Stomach (tissue), 9 donors: ENCODE data around the gene ZFP36. TPM values are rescaled to one million over a fixed set of nuclear protein-coding genes. Genes with fewer than 3 reads are reported as not detected.
A peak's percentile ranks its signal among the peaks of the same experiment; 100 is the strongest.

Experiments
- DNase-seq, 2 donors: peaks; one replicate each; pipeline versions ENCODE4 v3.0.0 to v3.0.0-alpha.2; 2013 to 2019
- H3K27ac ChIP-seq, 5 donors: fragments of 200-600 bp in 4 of 5; sonication (generic) in 4 of 5; one replicate each; pipeline ENCODE4 v1.5.1; 2013 to 2019; ENCODE audit warnings: mild to moderate bottlenecking in 1 of 5, moderate library complexity in 1 of 5
- H3K27me3 ChIP-seq, 3 donors: fragments of 200-600 bp; sonication (generic); one replicate each; pipeline ENCODE4 v1.5.1; 2017 to 2019; ENCODE audit warnings: mixed run types in 1 of 3
- H3K36me3 ChIP-seq, 4 donors: fragments of 200-600 bp; sonication (generic); 1 replicate in 3 of 4; 2 replicates in 1 of 4; pipeline ENCODE4 v1.5.1; 2016 to 2019
- H3K4me1 ChIP-seq, 4 donors: fragments of 200-600 bp; sonication (generic); one replicate each; pipeline ENCODE4 v1.5.1; 2016 to 2019
- H3K4me3 ChIP-seq, 4 donors: fragments of 200-600 bp; sonication (generic) in 3 of 4; one replicate each; pipeline ENCODE4 v1.5.1; 2016 to 2019; ENCODE audit warnings: mild to moderate bottlenecking in 1 of 4
- H3K9me3 ChIP-seq, 4 donors: fragments of 200-600 bp; sonication (generic); one replicate each; pipeline ENCODE4 v1.5.1; 2016 to 2019
- EP300 ChIP-seq: sonication (generic); formaldehyde crosslinking; IDR thresholded peaks from one replicate; pipeline ENCODE4 v1.6.1; 2017; ENCODE audit warnings: antibody characterized with exemption
- POLR2A ChIP-seq, 4 donors: fragments of 450-650 bp; IDR thresholded peaks; one replicate each; pipeline ENCODE4 v1.6.1; 2016; ENCODE audit warnings: antibody characterized with exemption in 4 of 4, control low read depth in 2 of 4, mild to moderate bottlenecking in 1 of 4, moderate library complexity in 1 of 4
- POLR2AphosphoS5 ChIP-seq, 3 donors: sonication (generic); formaldehyde crosslinking; IDR thresholded peaks; one replicate each; pipeline ENCODE4 v1.6.1; 2016; ENCODE audit warnings: antibody characterized with exemption in 3 of 3
- WGBS, 5 donors: extraction: QIAGEN DNeasy Blood & Tissue Kit in 3 of 5; methylation state at CpG; one replicate each; pipeline versions ENCODE4 v1.1.5 to v1.1.7; 2013 to 2018; 5-methylcytosine and 5-hydroxymethylcytosine counted together
- intact Hi-C: fragments of 100-400 bp; cut with DNase I; formaldehyde crosslinking; loops from one replicate; pipeline ENCODE4 v1.15.1; 2023; ENCODE audit warnings: low total_unique reads
- polyA plus RNA-seq, 3 donors: library from polyadenylated mRNA; stranded (reverse); fragments of 200-250 nt; gene quantifications; one replicate each; pipeline ENCODE4 v1.2.3, GENCODE V29; 2013
- total RNA-seq, 5 donors: library from RNA; depleted of rRNA; stranded (reverse); fragments of >200 nt; gene quantifications; one replicate each; pipeline versions ENCODE4 v1.1.0 to v1.2.3, GENCODE V29; 2014 to 2016
- TF ChIP-seq, protein P1 (sequence below), 7 experiments: fragments of 450-650 bp in 4 of 7; fragments of 200-600 bp in 3 of 7; sonication (generic) in 3 of 7; IDR thresholded peaks; one replicate each; pipeline ENCODE4 v1.5.1; 2016 to 2019; ENCODE audit warnings: antibody characterized with exemption in 7 of 7, control low read depth in 2 of 7, mild to moderate bottlenecking in 1 of 7
- donor health status: healthy with polysubstance abuse.
- donor health status: Bipolar disorder and iron deficiency.
- donor health status: healthy.

The ZFP36 gene
- total and polyA plus RNA-seq, 8 donors, result 26.1 to 1,667 (median 175) TPM

DNA sequence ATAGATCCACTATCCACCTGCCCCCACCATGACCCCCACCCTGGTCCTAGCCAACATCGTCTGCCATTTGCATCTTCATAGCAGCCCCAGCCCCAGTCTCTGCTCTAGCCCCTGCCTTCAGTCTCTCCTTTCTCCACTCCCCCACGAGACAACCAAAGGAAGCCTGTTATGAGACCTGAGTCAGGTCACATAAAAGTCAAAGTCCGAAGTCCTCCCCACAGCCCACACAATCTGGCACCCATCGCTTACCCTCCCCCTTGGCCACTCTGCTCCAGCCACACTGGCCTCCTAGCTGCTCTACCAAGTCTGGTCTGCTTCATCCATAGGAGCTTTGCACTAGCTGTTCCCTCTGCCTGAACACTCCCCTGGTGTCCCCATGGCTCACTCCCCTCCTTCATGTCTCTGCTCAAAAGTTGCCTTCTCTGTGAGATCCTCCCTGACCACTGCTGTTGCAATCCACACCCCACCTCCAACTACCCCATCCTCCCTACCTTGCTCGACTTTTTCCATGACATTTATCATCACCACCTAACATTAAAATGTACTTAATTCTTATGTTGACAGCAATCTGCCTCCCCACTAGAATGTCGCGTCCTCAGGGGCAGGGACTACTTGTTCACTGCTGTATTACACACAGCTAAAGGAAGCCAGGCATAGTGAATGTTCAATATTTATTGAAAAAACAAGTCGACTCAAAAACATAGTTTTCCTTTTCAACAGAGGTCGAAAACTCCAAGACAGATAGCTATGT is 4.6 kb downstream of the ZFP36 start:
- intact Hi-C loops, result no loop called here
- WGBS, 5 donors, result 6 to 11% (median 8%) methylated on average over 9 of the region's 9 CpGs

DNA sequence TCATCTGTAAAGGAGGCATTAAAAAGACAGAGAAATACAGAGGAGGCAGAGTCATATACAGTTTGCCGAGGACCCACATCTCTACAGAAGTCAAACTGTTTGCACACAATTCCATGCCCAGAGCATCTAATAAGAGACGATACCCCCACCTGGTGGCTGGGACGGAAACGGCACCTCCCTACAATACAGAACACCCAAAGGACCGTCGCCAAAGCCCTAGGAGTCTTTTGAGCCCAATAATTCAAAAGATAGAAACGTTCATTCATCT is 5.1 kb downstream of the ZFP36 start:
- Histone ChIP-seq H3K36me3 (peaks cover 17 to 28% (median 21%) of the 10 kb centered on the region in 4 donors), H3K4me1 (peaks cover 23 to 71% (median 63%) of the 10 kb centered on the region in 4 donors), H3K27ac (peak overlapping the region; percentile 71 to 100 (median 98)), H3K9me3 (no peaks in the 10 kb centered on the region), H3K27me3 (no peaks in the 10 kb centered on the region), H3K4me3 (peak overlapping the region; percentile 91 to 95 (median 93))
- peak; percentile 96 to 97 for DNase-seq
- 0% methylated on average over 7 of the region's 7 CpGs for WGBS, 5 donors
- intact Hi-C loops, result no loop called here
- TF ChIP-seq EP300, result no peak
- TF ChIP-seq, protein P1, sequence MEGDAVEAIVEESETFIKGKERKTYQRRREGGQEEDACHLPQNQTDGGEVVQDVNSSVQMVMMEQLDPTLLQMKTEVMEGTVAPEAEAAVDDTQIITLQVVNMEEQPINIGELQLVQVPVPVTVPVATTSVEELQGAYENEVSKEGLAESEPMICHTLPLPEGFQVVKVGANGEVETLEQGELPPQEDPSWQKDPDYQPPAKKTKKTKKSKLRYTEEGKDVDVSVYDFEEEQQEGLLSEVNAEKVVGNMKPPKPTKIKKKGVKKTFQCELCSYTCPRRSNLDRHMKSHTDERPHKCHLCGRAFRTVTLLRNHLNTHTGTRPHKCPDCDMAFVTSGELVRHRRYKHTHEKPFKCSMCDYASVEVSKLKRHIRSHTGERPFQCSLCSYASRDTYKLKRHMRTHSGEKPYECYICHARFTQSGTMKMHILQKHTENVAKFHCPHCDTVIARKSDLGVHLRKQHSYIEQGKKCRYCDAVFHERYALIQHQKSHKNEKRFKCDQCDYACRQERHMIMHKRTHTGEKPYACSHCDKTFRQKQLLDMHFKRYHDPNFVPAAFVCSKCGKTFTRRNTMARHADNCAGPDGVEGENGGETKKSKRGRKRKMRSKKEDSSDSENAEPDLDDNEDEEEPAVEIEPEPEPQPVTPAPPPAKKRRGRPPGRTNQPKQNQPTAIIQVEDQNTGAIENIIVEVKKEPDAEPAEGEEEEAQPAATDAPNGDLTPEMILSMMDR (IDR thresholded peaks at IDR 0.05), result peak in 6 of 7 experiments; percentile 79 to 99 (median 94)

More for the DNA sequence above, 4.6 kb downstream of the ZFP36 start:
- Histone ChIP-seq H3K9me3 (no peaks in the 10 kb centered on the region), H3K36me3 (peaks cover 15 to 23% (median 21%) of the 10 kb centered on the region in 4 donors), H3K4me1 (peaks cover 23 to 71% (median 59%) of the 10 kb centered on the region in 4 donors), H3K27me3 (no peaks in the 10 kb centered on the region), H3K4me3 (peak overlapping the region; percentile 91 to 95 (median 93)), H3K27ac (peak overlapping the region; percentile 92 to 100 (median 98))
- TF ChIP-seq POLR2AphosphoS5 (IDR thresholded peaks at IDR 0.05), result peak; percentile 5 to 99 (median 97)
- TF ChIP-seq EP300, result no peak
- TF ChIP-seq, protein P1 (IDR thresholded peaks at IDR 0.05), result peak in 1 of 7 experiments; percentile 9
- peak in 3 of 4 donors; percentile 79 to 85 (median 80) for TF ChIP-seq POLR2A (IDR thresholded peaks at IDR 0.05)
- peak; percentile 86 to 89 for DNase-seq

DNA sequence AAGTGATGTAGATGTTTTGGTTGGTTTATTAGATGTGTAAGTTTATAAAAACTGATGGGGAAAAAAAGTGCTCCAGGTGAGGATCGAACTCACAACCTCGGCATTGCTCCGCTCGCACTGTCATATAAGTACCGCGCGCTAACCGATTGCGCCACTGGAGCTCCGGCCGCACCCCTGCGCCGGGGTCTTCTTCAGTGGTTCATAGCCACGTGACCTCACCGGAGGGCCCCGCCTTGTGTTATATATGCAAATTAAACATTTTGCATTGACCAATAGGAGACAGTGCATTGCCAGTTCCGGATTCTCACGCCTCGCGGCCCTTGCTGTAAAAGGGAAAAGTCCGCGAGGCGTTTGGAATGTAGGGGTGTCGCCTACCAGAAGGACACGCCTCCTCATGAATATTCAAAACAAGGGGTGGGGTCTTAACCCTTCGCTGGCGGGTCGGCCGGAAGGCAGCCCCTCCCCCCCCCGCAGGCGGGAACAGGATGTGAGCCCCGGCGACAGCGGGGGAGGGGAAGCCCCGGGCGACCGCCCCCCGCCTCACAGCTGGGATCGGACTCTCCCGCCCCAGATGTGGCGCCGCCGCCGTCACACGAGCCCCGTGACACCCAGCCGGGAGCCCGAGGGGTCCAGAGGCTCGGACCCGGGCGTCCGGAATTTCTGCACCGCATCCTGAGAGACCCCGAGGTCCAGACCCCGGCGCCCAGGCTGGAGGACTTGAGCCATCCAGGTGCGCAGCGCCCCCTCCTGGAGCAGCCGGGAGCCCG is 5.6 kb downstream of the ZFP36 start, which contains the start of gene PLEKHG2:
PLEKHG2 (plus strand) TSS at position 570 of the 767 bp plus-strand sequence. CDS start 1,418 bp downstream, outside the sequence.
- Histone ChIP-seq H3K4me3 (peak within 1 kb of the TSS; percentile 91 to 95 (median 93)), H3K9me3 (no peaks in the 10 kb centered on the region), H3K36me3 (peaks cover 18 to 28% (median 23%) of the 10 kb centered on the region in 4 donors), H3K27me3 (no peaks in the 10 kb centered on the region), H3K27ac (peak within 1 kb of the TSS; percentile 92 to 100 (median 98)), H3K4me1 (peaks cover 23 to 70% (median 68%) of the 10 kb centered on the region in 4 donors)
- peak; percentile 97 to 99 for DNase-seq
- 0 to 1% (median 1%) methylated on average over 25 to 59 of the region's 60 CpGs for WGBS, 5 donors
- intact Hi-C loops, result no loop called here
- TF ChIP-seq POLR2A (IDR thresholded peaks at IDR 0.05), result peak in 2 of 4 donors; percentile 79 to 95
- no peak for TF ChIP-seq EP300
- TF ChIP-seq POLR2AphosphoS5 (IDR thresholded peaks at IDR 0.05), result peak; percentile 74 to 99 (median 97)
- TF ChIP-seq, protein P1 (IDR thresholded peaks at IDR 0.05), result peak in 4 of 7 experiments; percentile 69 to 85 (median 78)

DNA sequence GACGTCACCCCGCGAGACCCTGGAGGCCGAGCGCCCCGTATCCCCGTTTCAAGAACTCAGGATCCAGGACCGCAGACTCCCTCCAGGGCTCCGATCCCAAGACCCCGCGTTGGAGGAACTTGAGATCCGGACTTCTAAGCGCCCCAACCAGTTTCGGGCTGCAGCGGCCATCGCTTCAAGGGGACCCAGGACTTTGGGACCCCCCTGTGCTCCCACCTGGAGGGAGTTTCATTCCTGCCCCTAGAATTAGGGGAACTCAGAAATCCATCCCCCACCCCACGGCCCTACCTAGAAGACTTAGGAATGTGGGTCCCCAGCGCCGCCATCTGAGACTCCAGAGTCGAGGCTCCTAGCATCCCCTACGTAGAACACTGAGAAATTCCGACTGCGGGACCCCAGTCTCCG is 6.2 kb downstream of the ZFP36 start:
- Histone ChIP-seq H3K4me1 (peaks cover 23 to 70% (median 66%) of the 10 kb centered on the region in 4 donors), H3K9me3 (no peaks in the 10 kb centered on the region), H3K4me3 (peak overlapping the region; percentile 57 to 95 (median 92)), H3K36me3 (peaks cover 14 to 28% (median 24%) of the 10 kb centered on the region in 4 donors), H3K27ac (peak overlapping the region; percentile 82 to 100 (median 98)), H3K27me3 (no peaks in the 10 kb centered on the region)
- no peak for TF ChIP-seq EP300
- TF ChIP-seq, protein P1 (IDR thresholded peaks at IDR 0.05), result peak in 2 of 7 experiments; percentile 19 to 71
- DNase-seq, result no peak
- intact Hi-C loops, result no loop called here
- WGBS, 5 donors, result 0% methylated on average over 5 to 24 of the region's 24 CpGs
